OCI-LY1 (cell line): Measurements from ENCODE around the gene AMT.

Experiments used
- EZH2 ChIP-seq: fragments of 200-600 bp; sonication (generic), shearing (Covaris generic); IDR thresholded peaks from 2 replicates; pipeline ENCODE4 v1.8.0; 2017; ENCODE audit warnings: borderline replicate concordance, mixed run types, mild to moderate bottlenecking, antibody characterized with exemption, low read length, moderate library complexity, mixed read lengths
- TF ChIP-seq, protein P1 (sequence below): fragments of 200-600 bp; sonication (generic), shearing (Covaris generic); IDR thresholded peaks from 2 replicates; pipeline ENCODE4 v1.5.1; 2017; ENCODE audit warnings: mild to moderate bottlenecking, antibody characterized with exemption, low read length, moderate library complexity, mixed read lengths

- TF ChIP-seq, protein P1, sequence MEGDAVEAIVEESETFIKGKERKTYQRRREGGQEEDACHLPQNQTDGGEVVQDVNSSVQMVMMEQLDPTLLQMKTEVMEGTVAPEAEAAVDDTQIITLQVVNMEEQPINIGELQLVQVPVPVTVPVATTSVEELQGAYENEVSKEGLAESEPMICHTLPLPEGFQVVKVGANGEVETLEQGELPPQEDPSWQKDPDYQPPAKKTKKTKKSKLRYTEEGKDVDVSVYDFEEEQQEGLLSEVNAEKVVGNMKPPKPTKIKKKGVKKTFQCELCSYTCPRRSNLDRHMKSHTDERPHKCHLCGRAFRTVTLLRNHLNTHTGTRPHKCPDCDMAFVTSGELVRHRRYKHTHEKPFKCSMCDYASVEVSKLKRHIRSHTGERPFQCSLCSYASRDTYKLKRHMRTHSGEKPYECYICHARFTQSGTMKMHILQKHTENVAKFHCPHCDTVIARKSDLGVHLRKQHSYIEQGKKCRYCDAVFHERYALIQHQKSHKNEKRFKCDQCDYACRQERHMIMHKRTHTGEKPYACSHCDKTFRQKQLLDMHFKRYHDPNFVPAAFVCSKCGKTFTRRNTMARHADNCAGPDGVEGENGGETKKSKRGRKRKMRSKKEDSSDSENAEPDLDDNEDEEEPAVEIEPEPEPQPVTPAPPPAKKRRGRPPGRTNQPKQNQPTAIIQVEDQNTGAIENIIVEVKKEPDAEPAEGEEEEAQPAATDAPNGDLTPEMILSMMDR = no peak
- no peak for TF ChIP-seq EZH2
Observed at GRCh38 chr3:49415931-49416601, 6.2 kb downstream of the AMT start.
